NCI-H2107 (cell line): ENCODE data around the gene MPZL3.
A peak's percentile ranks its signal among the peaks of the same experiment; 100 is the strongest.
"Not testable (repeated sequence)": the region's sequence is repeated elsewhere in the genome, so short reads cannot be mapped to it uniquely, and the experiment has no call there.

Source experiments
- DNase-seq: peaks from one replicate; lab custom pipeline; 2025; lab: John Stamatoyannopoulos, UW

Gene MPZL3

DNA sequence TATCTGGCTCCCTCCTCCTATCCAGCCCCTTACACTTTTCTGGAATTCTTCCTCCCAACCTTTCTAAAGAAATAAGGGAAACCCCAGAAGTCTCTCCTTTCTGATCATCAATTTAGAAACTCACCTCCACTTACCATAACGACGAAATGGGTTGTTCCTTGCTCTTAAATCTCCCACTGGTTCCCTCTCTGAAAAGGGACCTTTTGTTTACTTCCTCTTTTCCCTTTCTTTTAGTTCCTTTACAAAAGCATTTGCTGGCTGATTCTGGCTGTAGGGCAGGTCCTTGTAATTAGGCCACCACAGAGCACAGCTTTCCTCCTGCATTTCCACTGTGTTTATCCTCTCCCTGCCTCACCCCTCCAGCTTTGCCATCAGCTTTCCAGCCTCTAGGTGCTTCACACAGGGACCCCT is 39.4 kb downstream of the MPZL3 start:
- no peak for DNase-seq

DNA sequence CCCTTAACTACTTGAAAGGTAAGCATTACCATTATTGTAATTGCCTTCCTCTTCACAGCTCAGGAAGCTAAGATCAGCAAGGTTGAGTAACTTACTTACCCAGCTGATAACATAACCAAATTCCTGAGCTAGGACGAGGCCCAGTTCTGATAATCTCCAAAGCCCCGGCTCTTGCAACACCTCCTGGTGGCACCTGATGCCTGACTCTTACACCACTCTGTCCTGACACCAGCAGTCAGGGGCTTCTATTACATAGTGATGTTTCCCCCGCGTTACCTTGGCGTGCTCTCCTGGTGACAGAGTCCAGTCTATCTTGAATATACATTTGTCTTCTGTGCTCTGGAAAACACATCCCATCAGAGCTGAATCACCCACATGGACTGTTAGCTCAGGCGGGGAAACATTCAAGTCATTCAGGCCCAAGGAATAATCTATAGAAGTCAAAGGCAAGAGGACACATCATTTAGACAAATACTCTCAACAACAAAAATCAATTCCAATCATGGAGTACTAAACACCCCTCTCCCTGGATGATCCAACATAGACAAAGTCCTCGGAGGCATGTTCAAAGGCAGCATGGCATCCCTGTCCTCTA is 39.9 kb downstream of the MPZL3 start:
- DNase-seq, result no peak

DNA sequence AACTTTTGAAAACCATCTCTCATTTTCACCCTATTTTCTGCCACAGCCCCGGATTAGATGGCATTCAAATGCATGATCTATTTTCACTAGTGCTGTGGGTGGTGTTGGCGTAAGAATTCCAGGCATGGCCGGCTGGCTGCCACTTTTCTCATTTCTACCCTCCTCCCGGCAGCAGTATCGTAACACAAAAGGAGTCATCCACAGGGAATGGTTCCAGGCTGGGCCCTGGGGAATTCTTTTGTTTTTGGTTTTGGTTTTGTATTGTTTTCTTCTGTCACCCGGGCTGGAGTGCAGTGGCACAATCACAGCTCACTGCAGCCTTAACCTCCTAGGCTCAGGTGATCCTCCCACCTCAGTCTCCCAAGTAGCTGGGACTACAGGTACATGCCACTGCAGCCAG is 41.2 kb downstream of the MPZL3 start:
- DNase-seq, result peak; percentile 44

DNA sequence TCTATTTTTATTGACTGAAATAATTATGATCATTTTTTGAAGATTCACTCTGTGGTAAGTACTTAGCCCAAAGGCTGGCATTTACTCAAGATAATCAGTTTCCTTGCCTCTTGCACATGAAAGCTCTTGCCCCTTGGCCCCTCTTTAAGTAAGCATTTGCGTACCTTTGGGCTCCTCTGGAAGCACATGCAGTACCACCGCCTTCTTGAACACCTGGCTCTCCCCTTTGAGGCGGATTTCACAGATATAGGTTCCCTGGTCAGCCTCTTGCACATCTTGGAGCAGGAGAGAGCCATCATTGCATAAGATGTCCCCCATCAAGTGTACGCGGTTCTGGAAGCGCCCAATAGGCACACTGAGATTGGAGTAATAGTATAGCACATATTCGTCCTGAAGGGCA is 41.8 kb downstream of the MPZL3 start:
- no peak for DNase-seq

DNA sequence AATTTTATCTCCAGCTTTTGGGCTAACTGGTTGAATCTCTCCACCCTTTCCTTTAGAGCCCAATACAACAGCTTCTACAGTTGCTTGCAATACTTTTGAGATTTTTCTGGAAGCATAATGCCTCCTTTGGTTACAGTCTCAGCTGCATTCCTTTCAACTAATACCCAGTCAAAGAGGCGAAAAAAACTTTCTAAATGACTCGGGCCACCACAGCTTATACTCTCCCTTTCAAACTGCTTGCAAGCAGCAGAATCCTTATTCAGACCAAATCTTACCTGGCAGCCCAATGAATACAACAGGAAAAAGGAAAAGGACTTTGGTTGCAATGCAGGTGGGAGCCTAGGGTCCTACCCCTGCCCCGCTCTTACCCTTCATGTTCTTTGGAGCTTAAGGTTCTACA is 43.1 kb downstream of the MPZL3 start:
- no peak for DNase-seq

DNA sequence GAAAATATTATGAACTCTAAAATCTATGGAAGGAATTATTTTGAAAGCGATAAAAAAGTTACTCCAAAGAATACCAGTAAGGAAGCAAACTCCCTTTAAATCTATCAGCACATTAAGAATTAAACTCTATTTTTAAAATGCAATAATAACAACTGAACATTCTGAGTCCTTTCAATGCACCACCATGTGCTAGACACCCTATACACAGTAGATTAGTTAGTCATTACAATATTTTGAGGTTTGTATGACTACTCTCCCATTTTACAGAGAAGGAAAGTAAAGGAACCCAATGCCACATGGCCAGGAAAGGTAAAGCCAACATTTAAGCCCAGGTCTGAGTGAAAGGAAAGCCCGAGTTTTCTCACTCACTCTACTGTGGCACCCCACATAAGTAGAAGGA is 45.1 kb downstream of the MPZL3 start:
- DNase-seq, result no peak

DNA sequence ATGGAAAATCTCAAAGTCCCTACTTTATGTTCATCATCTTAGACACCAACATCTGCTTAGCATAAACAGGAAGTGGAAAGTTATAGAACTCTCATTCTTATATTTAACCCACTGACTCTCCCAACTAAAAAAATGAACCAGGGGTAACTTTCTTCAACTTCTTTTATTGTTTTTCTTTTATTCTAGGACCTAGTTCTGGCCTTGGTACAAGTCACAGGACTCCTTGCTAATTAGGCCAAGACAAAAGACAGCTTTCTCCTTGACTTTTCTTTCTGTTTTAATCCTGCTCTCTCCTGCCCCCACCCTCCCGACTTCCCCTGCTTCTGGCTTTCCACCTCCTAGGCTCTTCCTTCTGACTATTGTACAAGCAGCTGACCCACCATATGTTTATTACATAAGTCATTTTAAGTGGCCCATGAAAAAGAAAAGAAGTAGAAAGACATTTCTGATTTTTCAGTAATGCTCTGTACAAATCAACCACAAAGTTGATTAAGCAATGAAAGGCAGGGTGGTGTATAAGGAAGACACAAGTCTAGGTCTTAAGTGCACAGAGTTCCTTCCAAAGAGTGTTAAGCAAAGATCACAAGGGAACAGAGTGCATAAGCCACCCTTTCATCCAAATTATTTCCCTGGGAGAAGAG is 45.7 kb downstream of the MPZL3 start:
- DNase-seq, result no peak

DNA sequence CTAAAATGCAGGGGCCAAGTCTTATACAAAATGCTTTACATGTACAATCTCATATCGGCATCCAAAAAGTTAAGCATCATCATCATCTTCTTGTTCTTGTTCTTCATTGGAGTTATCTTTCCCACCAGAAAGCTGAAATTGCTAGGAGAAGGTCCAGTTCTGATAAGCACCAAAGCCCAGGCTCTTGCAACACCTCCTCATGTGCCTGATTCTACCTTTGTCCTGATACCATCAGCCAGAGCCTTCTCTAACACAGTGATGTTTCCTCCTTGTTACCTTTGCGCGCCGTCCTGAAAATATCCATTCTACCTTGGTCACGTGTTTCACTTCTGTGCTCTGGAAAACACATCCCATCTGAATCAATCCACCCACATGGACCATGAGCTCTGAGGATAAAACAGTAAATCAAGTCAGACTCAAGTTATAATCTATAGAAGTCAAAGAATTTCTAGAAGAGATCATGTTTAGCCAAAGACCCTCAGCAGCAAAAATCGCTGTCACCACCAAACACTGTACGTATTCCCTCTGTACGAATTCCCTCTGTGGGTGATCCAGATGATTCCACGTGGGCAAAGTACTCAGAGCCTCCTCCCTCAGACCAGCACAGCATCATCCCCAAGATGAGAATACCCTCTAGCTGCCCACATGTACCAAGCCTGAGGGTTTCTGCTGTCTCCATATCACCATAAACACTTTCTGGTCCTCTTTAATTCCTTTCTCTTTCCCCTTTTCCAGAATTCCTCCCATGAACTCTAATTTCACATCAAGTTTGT is 46.4 kb downstream of the MPZL3 start:
- no peak for DNase-seq

DNA sequence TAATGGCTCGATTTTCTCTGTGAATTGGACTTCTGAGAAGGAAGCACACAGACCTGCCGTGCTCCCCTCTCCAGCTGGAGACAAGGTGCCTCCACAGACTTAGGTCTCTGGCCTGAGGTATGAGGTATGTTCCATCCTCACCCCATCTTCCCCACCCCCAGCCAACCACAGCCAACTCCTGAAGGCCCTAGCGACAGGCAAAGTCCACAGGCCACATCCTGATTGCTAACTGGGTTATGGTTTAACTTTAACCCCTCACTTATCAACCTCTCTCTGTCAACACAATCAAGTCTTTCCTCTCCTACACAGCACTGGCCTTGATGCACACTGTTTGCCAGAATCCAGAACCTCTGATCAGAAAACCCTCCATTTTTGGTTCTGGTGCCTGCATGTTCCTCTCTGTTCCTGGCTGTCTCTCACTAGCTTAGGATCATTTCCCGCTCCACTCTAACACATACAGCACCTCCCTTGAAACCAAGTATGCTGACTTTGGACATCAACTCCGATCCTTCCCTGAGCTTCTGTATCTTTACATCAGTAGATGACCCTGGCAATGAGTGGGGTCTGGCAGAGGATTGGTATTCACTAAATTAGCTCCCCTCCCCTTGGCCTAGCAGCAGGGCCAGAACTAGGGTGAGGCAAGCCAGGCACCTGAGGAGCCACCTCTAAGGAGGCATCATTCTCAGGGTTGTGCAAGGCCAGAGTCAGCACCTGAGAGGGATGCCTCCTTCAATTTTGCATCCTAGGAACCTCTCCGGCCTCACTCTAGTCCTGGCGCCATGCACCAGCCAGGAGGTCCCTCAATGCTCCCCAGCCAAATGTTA is 49.4 kb downstream of the MPZL3 start:
- no peak for DNase-seq

DNA sequence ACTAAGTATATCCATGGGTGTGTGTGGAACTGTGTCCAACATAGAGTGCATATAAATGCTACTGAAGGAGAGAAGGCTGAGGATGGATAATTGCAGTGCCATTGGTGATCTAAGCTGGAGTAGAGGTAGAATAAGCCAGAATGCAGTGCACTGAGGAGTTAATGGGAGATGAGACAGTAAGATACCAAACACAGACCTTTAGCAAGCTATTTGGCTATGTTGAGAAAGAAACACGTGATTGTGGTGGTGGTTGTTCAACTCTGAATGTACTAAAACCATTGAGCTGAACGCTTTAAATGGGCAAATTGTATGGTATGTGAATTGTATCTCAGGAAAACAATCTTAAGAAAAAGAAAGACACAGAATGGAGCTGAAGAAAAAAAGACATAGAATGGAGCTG is 50.2 kb downstream of the MPZL3 start:
- no peak for DNase-seq

DNA sequence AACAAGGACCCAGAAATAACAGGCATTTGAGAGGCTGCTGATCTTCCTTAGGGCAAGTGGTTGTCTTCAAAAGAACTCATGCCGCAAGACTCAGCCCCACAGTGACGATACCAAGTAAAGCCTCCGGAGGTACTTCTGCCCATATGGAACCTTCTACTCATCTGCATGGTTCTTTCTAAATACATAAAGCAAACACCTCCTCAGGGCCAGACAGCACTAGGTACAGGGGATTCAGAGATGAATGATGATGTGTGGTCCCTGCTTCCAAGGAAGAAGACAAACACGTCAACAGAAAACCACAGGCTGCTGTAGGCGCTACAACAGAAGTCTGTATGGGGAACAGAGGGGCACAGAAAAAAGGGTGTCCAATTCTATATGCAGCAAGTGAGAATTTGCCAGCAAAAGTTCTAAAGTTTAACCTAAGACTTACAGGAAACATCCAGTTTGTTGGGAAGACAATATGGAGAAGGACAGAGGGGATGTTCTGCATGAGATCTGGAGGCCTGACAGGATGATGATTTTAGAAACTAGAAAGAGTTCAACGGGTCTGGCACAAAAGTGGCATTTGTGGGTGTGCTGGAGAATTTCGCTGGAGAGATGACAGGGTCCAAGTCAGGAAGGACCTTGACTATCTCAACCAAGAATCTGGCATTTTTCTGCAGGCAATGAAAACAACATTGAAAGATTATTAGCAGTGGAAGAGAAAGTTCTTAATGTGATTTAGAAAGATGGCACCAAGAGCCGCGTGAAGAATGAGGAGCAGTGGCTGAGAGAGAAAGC is 51.1 kb downstream of the MPZL3 start:
- no peak for DNase-seq

DNA sequence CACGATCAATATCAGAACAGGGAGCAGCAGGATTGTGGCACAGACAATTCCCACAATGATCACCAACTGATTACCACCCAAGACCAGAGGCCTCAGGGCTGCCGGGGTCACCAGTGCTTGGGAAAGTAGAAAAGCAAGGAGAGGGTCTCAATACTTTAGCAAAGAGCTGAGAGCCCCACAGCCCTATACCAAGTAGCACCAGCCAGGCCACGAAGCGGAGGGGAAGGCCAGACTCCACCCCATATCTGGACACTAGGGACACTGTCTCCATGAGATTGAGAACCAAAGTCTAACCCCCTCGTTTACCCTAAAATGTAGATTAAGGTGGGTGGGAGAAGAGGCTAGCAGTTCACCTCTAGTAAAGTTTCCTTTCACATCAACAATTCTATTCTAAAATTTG is 51.7 kb downstream of the MPZL3 start:
- no peak for DNase-seq

DNA sequence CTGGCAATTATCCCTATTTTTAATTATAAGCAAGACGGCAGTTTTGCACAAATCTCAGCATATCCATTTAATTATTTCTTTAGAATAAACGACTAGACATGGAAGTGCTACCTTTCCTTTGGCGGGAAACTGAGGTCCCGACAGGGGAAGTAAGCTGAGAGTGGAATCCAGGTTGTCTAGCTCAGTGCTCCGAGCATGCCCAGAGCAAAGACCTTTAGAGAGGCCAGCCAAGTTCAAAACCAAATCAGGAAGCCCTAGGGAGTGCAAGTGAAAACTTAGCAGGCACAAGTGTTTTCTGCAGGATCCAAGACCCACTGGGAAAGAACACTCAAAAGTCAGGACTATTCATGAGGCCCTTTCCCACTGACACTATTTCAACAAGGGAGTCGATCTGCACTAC is 53.0 kb downstream of the MPZL3 start:
- DNase-seq, result no peak

DNA sequence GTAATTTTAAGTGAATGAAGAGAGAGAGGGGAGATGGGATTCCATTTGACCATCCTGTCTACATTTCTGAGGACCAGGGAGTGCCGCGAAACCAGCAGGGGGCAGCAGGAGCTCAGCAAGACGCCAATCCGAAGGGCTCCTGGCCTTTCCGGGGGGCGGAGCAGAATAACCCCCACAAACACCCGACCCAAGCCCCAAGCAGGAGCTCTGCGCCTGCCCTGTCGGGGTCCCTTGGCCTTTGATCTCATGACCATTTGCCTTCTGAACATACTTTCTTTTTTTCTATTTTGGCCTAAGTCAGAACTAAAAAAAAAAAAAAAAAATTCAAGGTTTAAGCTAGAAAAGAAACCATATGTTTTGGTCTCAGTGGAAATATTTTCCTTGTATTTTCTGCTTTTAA is 53.8 kb downstream of the MPZL3 start:
- DNase-seq, result peak; percentile 8

DNA sequence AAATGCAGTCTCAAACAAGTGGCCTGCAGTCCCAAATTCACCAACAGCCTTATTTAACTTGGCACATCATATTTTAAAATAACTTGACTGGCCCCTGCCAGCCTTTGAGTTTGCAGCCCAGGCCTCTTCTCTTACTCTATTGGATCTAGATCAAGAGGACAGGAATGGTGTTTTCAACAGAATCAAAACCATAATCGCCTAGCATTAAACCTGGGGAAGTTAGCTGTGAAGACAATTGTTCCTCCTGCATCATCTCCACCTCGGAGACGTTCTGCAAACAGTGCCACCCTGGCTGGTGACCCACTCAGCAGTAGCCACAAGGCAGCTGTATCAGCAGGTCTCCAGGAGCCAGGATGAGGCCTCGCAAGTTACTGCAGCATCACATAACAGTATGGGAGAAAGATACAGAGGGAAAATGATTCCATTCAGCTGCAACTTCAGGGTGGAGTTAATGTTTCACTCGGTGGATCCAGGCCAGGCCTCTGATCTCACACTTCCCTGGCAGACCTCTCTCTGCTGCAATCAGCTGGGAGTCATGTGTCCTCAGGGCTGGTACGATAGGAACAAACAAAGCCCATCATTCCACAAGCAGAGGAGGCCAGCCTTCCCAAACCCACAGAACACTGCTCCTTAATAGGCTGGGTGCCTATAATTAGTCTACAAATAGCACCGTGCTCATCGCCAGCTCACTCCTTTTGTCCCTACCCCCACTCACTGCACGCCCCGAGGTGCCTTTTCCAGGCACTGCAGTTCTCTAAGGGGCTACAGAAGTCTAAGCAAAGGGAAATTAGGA is 57.1 kb downstream of the MPZL3 start:
- DNase-seq, result peak; percentile 65

DNA sequence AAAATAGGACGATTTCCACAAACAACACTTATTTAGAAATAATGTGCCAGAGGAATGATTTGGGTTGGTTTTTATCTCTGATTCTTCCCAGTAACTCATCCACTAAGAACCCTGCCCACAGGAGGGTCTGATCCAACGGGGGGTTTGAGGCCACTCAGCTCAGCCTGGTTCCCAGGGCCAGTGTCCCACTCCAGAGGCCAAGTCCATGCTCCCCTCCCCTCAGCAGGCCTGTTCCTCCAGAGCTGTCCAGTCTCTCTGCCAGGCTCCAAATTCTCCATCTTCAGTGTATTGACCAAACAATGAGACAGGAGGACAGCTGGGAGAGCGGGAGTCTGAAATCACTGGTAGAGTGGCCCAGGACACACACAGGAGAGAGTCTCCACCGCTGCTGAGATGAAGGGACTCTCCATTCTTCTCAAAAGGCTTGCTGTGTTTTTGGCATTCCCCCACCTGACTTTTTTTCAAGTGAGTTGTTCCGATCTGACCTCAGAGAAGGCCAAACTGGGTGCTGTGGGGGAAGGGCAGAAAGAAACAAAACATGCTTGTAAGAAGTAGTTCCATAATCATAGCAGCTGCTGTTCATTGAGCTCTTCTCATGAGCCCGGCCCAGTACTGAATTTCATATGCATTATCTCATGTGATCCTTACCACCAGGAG is 58.1 kb downstream of the MPZL3 start:
- no peak for DNase-seq

DNA sequence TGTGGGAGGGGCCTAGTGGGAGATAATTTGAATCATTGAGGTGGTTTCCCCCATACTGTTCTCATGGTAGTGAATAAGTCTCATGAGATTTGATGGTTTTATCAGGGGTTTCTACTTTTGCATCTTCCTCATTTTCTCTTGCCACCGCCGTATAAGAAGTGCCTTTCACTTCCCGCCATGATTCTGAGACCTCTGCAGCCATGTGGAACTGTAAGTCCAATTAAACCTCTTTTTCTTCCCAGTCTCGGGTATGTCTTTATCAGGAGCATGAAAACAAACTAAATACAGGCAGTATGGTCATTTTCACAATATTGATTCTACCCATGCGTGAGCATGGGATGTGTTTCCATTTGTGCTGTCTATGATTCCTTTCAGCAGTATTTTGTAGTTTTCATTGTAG is 59.3 kb downstream of the MPZL3 start:
- DNase-seq, result not testable (repeated sequence)

DNA sequence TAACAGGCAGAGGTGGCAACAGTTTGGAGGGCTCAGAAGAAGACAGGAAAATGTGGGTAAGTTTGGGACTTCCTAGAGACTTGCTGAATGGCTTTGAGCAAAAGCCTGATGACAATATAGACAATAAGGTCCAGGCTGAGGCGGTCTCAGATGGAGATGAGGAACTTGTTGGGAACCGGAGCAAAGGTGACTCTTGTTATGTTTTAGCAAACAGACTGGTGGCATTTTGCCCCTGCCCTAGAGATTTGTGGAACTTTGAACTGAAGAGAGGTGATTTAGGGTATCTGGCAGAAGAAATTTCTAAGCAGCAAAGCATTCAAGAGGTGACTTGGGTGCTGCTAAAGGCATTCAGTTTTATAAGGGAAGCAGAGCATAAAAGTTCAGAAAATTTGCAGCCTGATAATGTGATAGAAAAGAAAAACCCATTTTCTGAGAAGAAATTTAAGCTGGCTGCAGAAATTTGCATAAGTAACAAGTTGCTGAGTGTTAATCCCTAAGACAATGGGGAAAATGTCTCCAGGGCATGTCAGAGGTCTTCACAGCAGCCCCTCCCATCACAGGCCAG is 61.1 kb downstream of the MPZL3 start:
- not testable (repeated sequence) for DNase-seq

DNA sequence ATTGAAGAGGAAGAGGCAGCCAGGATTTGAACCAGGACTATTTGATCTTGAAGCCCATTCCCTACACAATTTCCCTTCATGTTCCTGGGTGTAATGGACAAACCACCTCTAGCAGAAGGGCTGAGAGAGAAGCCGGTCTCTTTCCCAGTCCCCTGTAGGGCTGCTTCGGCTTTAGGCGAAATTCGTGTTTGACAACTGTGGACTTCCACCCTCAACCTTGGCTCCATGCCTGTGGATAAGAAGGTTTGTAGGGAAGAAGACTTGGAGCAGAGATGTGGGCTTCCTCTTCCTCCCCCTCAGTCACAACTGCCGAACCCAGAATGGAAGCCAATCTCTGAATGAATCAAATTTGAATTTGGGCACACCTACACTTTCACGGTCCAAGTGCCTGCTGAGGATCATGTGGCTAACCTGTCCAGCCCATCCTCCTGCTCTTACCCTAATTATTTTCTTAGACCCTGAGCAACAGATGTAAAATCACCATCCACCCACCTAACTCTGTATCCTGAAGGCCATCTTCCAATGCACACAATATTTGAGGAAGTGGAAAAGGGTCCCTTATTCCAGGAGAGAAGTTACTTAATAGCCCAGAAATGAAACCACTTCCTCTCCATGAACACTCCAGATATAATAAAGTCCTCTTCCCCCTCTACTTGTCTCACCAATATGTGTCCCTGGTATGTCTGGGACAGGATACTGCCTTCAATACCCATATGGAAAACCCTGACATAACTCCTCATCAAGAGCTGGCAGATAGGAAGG is 65.6 kb downstream of the MPZL3 start:
- DNase-seq, result no peak
